Measurements from ENCODE around the gene KCTD11.

The KCTD11 gene

GRCh38 chr17:7351665-7352502 is at the start of gene KCTD11:
Gene KCTD11, plus strand, starts transcription at chr17:7352162.
- peak; percentile 29 for DNase-seq (ENCODE audit: low spot score)

- no peak for DNase-seq (ENCODE audit: low spot score)
Observed at GRCh38 chr17:7304179-7304578, 47.8 kb upstream of the KCTD11 start.

DNA sequence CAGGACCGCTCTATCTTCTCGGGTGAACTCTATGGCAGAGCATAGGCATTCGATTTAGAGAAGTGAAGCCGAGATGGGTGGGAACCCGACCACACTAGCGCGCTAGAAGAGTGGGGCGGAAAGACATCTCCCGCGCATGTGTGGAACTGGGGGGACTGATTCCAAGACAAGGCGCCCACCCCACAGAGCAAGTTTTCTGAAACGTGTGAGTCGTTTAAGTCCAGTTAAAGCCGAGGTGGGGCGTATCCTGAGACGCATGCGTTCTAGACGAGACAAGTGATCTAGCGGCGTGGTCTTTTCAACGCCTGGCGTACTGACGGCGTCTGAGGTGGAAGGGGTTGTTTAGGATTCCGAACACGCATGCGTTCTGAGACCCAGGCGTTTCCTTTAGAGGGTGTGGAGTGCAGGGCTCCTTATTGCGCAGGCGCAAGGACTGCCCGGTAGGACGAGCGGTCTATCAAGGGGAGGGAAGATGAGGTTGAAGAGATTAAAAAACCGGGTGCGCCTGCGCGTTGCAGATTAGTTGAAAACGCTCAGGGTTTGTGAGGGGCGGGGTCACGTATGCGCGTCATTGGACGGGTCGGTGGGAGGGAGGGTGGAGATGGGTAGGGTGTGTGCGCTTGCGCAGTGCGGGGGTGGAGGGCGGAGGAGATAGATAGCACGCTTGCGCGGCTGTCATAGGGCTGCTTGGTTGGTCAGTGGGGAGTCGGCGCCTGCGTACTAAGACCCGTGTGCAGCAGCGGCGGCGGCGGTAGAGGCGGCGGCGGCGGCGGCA is 44.9 kb upstream of the KCTD11 start, which contains the start of gene EIF5A:
EIF5A (plus strand) TSS at position 718 of the 775 bp plus-strand sequence. CDS start 2,008 bp downstream, outside the sequence.
- peak; percentile 98 for DNase-seq (ENCODE audit: low spot score)

DNA sequence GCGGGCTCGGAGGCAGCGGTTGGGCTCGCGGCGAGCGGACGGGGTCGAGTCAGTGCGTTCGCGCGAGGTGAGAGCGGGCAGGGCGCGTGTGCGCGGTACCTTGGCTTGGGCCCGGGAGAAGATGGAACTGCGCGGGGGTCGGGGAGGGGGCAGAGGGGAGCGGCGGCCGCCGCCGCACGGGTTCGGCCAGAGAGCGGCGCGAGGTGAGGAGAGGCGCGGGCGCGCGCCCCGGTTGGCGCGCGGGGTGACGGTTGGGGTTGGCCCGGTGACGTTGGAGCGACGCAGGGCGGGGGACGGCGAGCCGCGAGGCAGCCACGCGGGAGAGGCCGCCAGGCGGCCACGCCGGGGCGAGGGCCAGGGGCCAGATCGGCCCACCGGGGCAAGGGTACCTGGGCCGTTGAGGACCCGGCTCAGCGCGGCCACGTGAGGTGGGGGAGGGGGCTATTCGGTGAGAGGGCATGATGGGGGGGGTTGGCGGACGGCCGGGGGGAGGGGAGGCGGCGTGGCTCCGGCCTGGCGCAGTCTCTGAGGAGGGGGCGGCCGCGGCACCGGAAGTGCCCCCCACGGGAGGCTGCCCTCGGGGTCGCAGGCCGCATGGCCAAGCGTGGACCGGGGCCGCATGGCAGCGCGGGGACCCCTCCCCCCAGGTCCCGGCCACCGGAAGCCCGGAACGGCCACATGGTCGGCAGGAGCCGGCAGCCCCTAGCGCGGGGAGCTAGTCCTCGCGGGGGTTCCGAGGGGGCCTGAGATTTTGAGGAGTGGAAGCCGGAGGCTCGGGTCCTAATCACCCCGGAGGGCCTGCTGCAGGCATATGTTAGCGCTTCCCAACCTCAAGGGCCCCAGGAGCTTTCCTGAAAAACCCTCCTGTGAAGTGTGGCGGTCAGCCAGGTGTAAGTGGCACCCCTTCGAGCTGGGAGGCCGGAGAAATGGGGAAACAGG is 44.0 kb upstream of the KCTD11 start:
- peak; percentile 44 for DNase-seq (ENCODE audit: low spot score)

GRCh38 chr17:7308625-7309433 is 43.1 kb upstream of the KCTD11 start:
- DNase-seq (ENCODE audit: low spot score), result peak; percentile 73

DNA sequence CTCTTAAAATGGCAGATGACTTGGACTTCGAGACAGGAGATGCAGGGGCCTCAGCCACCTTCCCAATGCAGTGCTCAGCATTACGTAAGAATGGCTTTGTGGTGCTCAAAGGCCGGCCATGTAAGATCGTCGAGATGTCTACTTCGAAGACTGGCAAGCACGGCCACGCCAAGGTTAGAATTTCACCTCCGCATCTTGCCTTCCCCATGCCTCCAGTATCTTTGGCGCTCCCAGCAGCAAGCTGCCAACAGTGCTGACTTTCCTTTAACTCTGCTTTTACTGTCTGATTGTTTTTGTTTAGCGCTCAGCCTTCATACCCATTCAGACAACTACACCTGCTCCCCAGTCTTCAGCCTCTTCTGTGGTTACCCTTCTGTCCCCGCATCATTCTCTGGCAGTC is 42.3 kb upstream of the KCTD11 start:
- no peak for DNase-seq (ENCODE audit: low spot score)

GRCh38 chr17:7311110-7311705 is 40.8 kb upstream of the KCTD11 start:
- DNase-seq (ENCODE audit: low spot score), result no peak

DNA sequence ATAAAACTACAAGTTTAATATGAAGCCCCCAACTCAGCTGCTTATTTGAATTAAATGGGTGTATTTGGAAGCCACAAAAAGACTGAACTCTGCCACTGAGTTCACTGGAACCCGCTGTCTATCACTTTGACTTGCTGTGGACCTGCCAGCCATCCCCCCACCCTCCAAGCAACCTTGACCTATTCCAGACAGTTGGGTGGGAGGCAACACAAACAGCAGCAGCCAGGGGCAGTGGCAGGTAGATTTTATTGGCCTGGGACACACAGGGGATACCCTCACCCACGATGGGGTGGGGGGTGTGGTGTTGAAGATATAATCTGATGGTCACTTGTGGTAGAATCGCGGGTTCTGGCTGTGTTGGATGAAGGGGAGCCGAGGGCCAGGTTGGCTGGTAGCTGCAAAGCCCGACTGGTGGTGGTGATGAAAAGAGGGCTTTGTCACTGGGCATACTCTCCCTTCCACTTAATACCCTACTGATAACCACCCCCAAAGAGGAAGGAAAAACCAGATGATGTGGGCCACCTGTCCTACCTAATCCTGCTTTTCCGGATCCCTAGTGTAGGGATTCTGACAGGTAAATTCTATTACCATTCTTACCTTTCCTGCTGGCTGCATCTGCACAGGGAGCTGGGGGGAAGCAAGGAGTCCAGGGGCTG is 39.4 kb upstream of the KCTD11 start:
- DNase-seq (ENCODE audit: low spot score), result no peak

- DNase-seq (ENCODE audit: low spot score), result peak; percentile 46
Observed at GRCh38 chr17:7313088-7313889, 38.7 kb upstream of the KCTD11 start.

- peak; percentile 57 for DNase-seq (ENCODE audit: low spot score)
Observed at GRCh38 chr17:7313890-7314718, 37.9 kb upstream of the KCTD11 start.

DNA sequence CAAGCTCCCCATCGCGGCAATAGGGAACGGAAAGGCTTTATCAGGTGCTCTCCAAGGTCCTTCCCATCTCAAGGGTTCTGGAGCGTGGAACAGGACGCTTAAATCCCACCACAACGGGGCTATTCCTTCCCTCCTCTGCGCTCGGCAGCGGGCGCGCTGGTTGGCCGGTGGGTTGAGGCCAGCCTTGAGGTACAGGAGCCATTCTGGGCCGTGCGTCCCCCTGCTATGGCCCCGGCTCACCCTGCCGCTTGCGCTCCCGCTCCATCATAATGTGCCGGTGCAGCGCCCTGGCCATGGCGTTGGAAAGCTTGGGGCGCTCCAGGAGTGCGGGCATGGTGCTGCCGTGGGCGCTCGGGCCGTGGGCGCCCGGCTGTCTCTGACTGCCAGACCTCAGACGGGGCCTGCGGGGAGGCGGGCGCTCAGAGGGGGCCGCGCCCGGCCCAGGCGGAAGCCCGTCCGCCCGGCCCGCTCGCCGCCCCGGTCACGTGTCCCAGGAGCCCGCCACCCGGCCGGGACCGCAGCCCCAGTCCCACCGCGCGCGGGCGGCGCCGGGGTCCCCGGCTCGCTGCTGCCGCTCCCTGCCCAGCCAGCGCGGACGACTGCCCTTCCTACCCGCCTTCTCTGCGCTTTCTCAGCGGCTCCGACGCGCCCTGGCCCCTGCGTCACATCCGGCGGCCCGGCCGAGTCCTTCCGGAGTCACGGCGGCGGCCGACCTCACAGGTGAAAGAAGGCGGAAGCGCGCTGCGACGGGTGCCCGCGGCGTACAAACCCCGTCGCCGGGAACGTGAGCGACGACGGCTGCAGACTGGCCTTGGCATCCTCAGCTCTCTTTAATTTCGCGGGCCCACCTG is 37.0 kb upstream of the KCTD11 start, which contains the start of gene GPS2:
GPS2 (minus strand) TSS at position 642 of the 851 bp plus-strand sequence; CDS start at position 334, 308 bp downstream.
- DNase-seq (ENCODE audit: low spot score), result peak; percentile 84

DNA sequence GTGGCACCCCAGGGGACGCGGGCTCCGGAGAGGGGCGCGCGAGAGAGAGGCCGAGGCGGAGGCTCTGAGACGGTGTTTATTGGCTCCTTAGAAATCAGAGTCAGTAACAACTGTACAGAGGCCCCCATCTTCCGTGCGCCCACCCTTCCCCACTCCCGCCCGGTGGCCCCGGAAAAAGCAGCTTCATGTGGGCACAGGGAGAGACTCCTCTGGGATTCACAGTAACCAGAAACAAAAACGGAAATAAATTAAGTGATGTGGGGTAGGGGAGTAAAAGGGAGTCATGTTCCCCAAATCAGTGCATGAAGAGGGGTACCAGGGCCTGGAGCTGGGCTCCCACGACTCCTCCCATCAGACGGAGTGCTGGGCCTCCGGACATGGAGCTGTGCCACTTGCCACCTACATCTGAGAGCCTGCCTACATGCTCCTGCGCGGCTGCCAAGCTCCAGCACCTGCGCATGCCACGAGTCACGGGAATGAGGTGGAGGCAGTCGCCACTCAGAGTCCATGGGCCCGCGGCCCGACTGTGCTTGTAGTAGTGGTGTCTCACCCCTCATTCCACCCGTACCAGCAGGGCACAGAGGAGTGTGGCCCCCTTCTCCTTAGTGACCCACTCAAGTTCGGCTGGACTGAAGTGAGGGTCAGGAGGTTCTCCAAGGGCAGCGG is 36.3 kb upstream of the KCTD11 start:
- no peak for DNase-seq (ENCODE audit: low spot score)

DNA sequence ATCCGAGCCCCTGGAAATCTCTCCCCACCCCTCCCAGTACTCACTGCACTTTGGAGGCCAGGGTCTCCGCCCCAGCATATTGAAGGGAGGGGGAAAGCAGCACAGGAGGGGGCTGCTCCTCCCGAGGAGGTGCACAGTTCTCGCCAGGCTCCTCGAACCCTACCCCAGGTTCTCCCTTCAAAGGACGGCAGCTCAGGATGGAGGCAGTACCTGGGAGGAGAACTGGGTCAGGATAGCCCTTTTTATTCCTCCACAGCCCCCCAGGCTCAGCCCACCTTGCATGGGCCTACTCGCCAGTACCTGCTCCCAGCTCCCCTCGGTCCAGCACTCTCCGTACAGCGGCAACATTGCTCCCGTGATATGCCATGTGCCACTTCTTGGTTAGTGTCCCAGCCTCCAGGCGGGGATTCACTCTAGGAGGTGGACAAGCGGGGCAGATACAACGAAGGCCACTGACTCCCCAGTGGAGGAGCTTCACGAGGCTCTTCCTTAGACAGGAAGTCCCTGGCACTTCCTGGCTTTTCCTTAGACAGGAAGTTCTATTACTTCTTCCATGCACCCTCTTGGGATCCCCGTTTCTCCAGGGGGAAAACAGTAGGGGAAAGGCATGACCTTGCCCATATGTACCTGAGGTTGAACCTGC is 34.7 kb upstream of the KCTD11 start:
- no peak for DNase-seq (ENCODE audit: low spot score)

DNA sequence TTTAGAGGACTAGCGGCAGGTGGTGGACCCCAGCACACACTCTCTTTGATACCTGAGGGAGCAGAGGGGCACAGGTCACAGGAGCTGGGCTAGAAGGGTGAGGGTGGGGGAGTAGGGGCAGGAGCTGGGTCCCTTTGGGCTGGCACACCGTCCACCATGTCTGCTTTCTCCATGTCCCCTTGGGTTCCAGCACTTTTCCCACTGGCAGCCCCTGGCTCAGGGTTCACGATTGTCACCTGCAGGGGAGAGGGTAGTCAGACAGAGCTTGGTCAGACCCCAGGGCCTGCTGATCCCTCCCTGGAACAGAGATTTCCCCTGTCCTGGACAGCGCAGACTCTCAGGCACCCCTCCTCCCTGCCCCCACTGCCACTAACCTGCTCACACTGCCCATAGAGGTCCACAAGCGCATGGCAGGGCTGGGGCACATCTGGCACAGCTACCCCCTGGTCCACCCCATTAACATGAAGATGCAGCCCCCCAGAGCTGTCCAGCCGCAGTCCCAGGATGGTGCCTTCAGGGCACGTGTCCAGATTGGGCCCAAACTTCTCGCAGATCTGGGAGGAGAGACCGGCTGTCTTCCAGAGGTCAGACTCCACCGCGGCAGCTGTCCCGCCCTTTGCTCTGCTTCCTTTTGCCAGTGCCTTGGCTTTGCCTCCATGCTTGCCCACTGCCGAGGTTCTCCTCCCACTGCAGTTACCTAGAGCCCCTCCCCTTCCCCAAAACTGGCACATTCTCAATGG is 33.7 kb upstream of the KCTD11 start:
- no peak for DNase-seq (ENCODE audit: low spot score)

- no peak for DNase-seq (ENCODE audit: low spot score)
Observed at GRCh38 chr17:7321466-7321865, 30.5 kb upstream of the KCTD11 start.
